Neural cell (in vitro differentiated cells): ENCODE results near the gene AFG1L.

Experiments used
- EP300 ChIP-seq: fragments of 450-650 bp; conservative IDR thresholded peaks from 2 replicates; pipeline ENCODE4 v1.6.1; 2014; ENCODE audit warnings: antibody characterized with exemption, mild to moderate bottlenecking, moderate library complexity; ENCODE audit not compliant: poor library complexity, severe bottlenecking
- EZH2 ChIP-seq: fragments of 200-600, 300-800 bp; shearing (Covaris generic), sonication (generic); IDR thresholded peaks from 2 replicates; pipeline ENCODE4 v1.6.1; 2014; ENCODE audit warnings: antibody characterized with exemption, low read length, borderline replicate concordance, mild to moderate bottlenecking; ENCODE audit not compliant: insufficient read depth, poor library complexity, severe bottlenecking
- POLR2AphosphoS5 ChIP-seq: IDR thresholded peaks from 2 replicates; pipeline ENCODE4 v1.6.1; 2012
- RAD21 ChIP-seq: fragments of 450-650 bp; conservative IDR thresholded peaks from 2 replicates; pipeline ENCODE4 v1.6.1; 2014; ENCODE audit warnings: antibody characterized with exemption, mild to moderate bottlenecking, moderate library complexity
- TF ChIP-seq, protein P1 (sequence below): fragments of 450-650 bp; IDR thresholded peaks from 2 replicates; pipeline ENCODE4 v1.5.1; 2014; ENCODE audit warnings: antibody characterized with exemption, mild to moderate bottlenecking, moderate library complexity; ENCODE audit not compliant: poor library complexity, severe bottlenecking

DNA sequence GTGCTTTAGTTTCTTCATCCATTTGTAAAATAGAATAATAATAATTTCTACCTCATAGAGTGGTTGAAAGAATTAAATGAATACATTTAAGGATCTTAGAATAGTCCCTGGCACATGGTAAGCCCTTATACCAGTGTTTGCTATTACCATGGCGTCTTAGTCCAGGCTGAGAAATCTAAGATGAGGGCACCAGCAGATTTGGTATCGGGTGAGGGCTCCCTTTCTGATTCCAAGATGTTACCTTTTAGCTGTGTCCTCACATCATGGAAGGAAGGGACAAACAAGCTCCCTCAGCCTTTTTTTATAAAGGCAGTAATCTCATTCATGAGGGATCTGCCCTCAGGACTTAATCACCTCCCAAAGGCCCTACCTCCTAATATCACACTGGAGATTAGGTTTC is 141.9 kb downstream of the AFG1L start:
- no peak for TF ChIP-seq EP300
- TF ChIP-seq, protein P1, sequence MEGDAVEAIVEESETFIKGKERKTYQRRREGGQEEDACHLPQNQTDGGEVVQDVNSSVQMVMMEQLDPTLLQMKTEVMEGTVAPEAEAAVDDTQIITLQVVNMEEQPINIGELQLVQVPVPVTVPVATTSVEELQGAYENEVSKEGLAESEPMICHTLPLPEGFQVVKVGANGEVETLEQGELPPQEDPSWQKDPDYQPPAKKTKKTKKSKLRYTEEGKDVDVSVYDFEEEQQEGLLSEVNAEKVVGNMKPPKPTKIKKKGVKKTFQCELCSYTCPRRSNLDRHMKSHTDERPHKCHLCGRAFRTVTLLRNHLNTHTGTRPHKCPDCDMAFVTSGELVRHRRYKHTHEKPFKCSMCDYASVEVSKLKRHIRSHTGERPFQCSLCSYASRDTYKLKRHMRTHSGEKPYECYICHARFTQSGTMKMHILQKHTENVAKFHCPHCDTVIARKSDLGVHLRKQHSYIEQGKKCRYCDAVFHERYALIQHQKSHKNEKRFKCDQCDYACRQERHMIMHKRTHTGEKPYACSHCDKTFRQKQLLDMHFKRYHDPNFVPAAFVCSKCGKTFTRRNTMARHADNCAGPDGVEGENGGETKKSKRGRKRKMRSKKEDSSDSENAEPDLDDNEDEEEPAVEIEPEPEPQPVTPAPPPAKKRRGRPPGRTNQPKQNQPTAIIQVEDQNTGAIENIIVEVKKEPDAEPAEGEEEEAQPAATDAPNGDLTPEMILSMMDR, result no peak
- no peak for TF ChIP-seq EZH2
- TF ChIP-seq RAD21, result no peak
- no peak for TF ChIP-seq POLR2AphosphoS5
